ENCODE measurements around the gene SH3GL2.

The SH3GL2 gene

GRCh38 chr9:17578911-17579793, at the start of gene SH3GL2:
SH3GL2 (plus strand) TSS chr9:17579066.
- no peak for DNase-seq (ENCODE audit: low read depth)

- no peak for DNase-seq (ENCODE audit: low read depth)
Observed at GRCh38 chr9:17531642-17532254, 47.1 kb upstream of the SH3GL2 start.

- no peak for DNase-seq (ENCODE audit: low read depth)
Observed at GRCh38 chr9:17532461-17532860, 46.4 kb upstream of the SH3GL2 start.

- DNase-seq (ENCODE audit: low read depth) = no peak
Observed at GRCh38 chr9:17535176-17535575, 43.7 kb upstream of the SH3GL2 start.

- no peak for DNase-seq (ENCODE audit: low read depth)
Observed at GRCh38 chr9:17536027-17536426, 42.8 kb upstream of the SH3GL2 start.

- no peak for DNase-seq (ENCODE audit: low read depth)
Observed at GRCh38 chr9:17551023-17551422, 27.8 kb upstream of the SH3GL2 start.

GRCh38 chr9:17555362-17556054, 23.4 kb upstream of the SH3GL2 start:
- no peak for DNase-seq (ENCODE audit: low read depth)

- DNase-seq (ENCODE audit: low read depth) = no peak
Observed at GRCh38 chr9:17556255-17556654, 22.6 kb upstream of the SH3GL2 start.

GRCh38 chr9:17556935-17557334, 21.9 kb upstream of the SH3GL2 start:
- DNase-seq (ENCODE audit: low read depth) = no peak

- DNase-seq (ENCODE audit: low read depth) = no peak
Observed at GRCh38 chr9:17571825-17572224, 7.0 kb upstream of the SH3GL2 start.

GRCh38 chr9:17574342-17574741, 4.5 kb upstream of the SH3GL2 start:
- no peak for DNase-seq (ENCODE audit: low read depth)

GRCh38 chr9:17578577-17578910, 322 bp upstream of the SH3GL2 start:
- no peak for DNase-seq (ENCODE audit: low read depth)

GRCh38 chr9:17580119-17580518, 1.3 kb downstream of the SH3GL2 start:
- no peak for DNase-seq (ENCODE audit: low read depth)

- DNase-seq (ENCODE audit: low read depth) = no peak
Observed at GRCh38 chr9:17587113-17587512, 8.2 kb downstream of the SH3GL2 start.

GRCh38 chr9:17588395-17588794, 9.5 kb downstream of the SH3GL2 start:
- DNase-seq (ENCODE audit: low read depth) = no peak

- DNase-seq (ENCODE audit: low read depth) = no peak
Observed at GRCh38 chr9:17588941-17589340, 10.1 kb downstream of the SH3GL2 start.

- DNase-seq (ENCODE audit: low read depth) = no peak
Observed at GRCh38 chr9:17589771-17590170, 10.9 kb downstream of the SH3GL2 start.

- no peak for DNase-seq (ENCODE audit: low read depth)
Observed at GRCh38 chr9:17594961-17595360, 16.1 kb downstream of the SH3GL2 start.

GRCh38 chr9:17597977-17598376, 19.1 kb downstream of the SH3GL2 start:
- no peak for DNase-seq (ENCODE audit: low read depth)

GRCh38 chr9:17600962-17601593, 22.2 kb downstream of the SH3GL2 start:
- DNase-seq (ENCODE audit: low read depth) = no peak

- no peak for DNase-seq (ENCODE audit: low read depth)
Observed at GRCh38 chr9:17604556-17604955, 25.7 kb downstream of the SH3GL2 start.

GRCh38 chr9:17609312-17610005, 30.6 kb downstream of the SH3GL2 start:
- DNase-seq (ENCODE audit: low read depth) = no peak

Data from stimulated activated CD8-positive, alpha-beta memory T cell treated with anti-CD3 and anti-CD28 coated beads, Interleukin-12 subunit alpha, Interleukin-12 subunit beta, amount 100 ng/mL, for 1 hour (primary cell).